Pancreas (tissue), 10 donors: ENCODE data around the gene CDX1. TPM values are rescaled to one million over a fixed set of nuclear protein-coding genes. Genes with fewer than 3 reads are reported as not detected.

ENCODE experiments used
- ATAC-seq, 4 donors: fragments of 200-7000 bp; cut with Tn5 transposase; one replicate each; pipeline versions ENCODE4 v1.8.0 to v1.9.1; 2020; ENCODE audit warnings: mild to moderate bottlenecking in 4 of 4, moderate library complexity in 4 of 4
- DNase-seq, 6 donors: peaks; one replicate each; pipeline ENCODE4 v3.0.0-alpha.2; 2020
- FAIRE-seq: peaks from 2 replicates; lab custom pipeline; 2012; peaks lifted over from hg19 to GRCh38; lab: Jason Lieb, UNC
- H3K27ac ChIP-seq, 4 donors: fragments of 200-600 bp; sonication (generic); 1 replicate in 3 of 4; 2 replicates in 1 of 4; pipeline versions ENCODE4 v1.5.0 to v1.8.0; 2020
- H3K27me3 ChIP-seq, 4 donors: fragments of 200-600 bp; one replicate each; pipeline ENCODE4 v1.8.0; 2021
- H3K36me3 ChIP-seq, 3 donors: fragments of 200-600 bp; sonication (generic) in 1 of 3; one replicate each; pipeline versions ENCODE4 v1.5.0 to v1.8.0; 2020 to 2021
- H3K4me1 ChIP-seq, 3 donors: fragments of 200-600 bp; one replicate each; pipeline ENCODE4 v1.8.0; 2021
- H3K4me3 ChIP-seq, 4 donors: fragments of 200-600 bp; sonication (generic) in 2 of 4; one replicate each; pipeline versions ENCODE4 v1.5.0 to v1.8.0; 2020 to 2021
- H3K9me3 ChIP-seq, 4 donors: fragments of 200-600 bp; one replicate each; pipeline ENCODE4 v1.8.0; 2021
- CTCF ChIP-seq, 4 donors: fragments of 200-600 bp; sonication (generic) in 3 of 4; IDR thresholded peaks; one replicate each; pipeline versions ENCODE4 v1.5.0 to v1.8.0; 2021; ENCODE audit warnings: antibody characterized with exemption in 4 of 4
- WGBS, 2 donors: extraction: QIAGEN DNeasy Blood & Tissue Kit; methylation state at CpG; one replicate each; pipeline ENCODE4 v1.1.7; 2013; 5-methylcytosine and 5-hydroxymethylcytosine counted together
- intact Hi-C, 3 donors: fragments of 100-400 bp; cut with DNase I; formaldehyde crosslinking; loops; one replicate each; pipeline versions ENCODE4 v1.11.1 to v1.14.2; 2022
- polyA plus RNA-seq, 2 donors: library from polyadenylated mRNA; stranded (reverse); fragments of 200-250 nt; gene quantifications; one replicate each; pipeline ENCODE4 v1.2.3, GENCODE V29; 2013
- total RNA-seq, 6 donors: library from RNA; stranded (reverse); fragmentation: NEBNext Ultra II Directional in 4 of 6; extraction: Animal tissue kit (Norgen Biotek cat#: 25700) in 4 of 6; gene quantifications; one replicate each; pipeline versions ENCODE4 v1.2.1 to v1.2.4, GENCODE V29; 2021 to 2023
- donor health status: healthy with polysubstance abuse.
- donor health status: DM: no; HTN: no; CAD: no; lungs with moderate emphysema.
- donor health status: DM: no; HTN: no; CAD: no.
- donor health status: control.
- donor health status: control.
- donor health status: Bipolar disorder and iron deficiency.
- donor health status: DM: yes; HTN: yes; CAD: no.
- donor health status: DM: no; HTN: no; CAD: no.
- donor health status: DM: no; HTN: no; CAD: no.
- donor health status: DM: yes; HTN: yes; CAD: no.

Gene CDX1
- total and polyA plus RNA-seq, 8 donors, result 0.13 to 0.19 (median 0.16) TPM; not detected in 5

GRCh38 chr5:150196514-150196913 lies 29.9 kb downstream of the CDX1 start:
- no peaks in the 10 kb centered on the region for H3K36me3 ChIP-seq
- ATAC-seq (no peak), FAIRE-seq (no peak), DNase-seq (no peak)
- no peaks in the 10 kb centered on the region for H3K9me3 ChIP-seq
- TF ChIP-seq CTCF (IDR thresholded peaks at IDR 0.05), result no peak
- H3K27ac ChIP-seq, result no peak overlapping the region
- H3K27me3 ChIP-seq, result no peaks in the 10 kb centered on the region
- H3K4me3 ChIP-seq, result no peak overlapping the region
- WGBS, 2 donors, result 77 to 82% methylated on average over 5 of the region's 5 CpGs
- intact Hi-C loops, result no loop called here
- no peaks in the 10 kb centered on the region for H3K4me1 ChIP-seq

DNA sequence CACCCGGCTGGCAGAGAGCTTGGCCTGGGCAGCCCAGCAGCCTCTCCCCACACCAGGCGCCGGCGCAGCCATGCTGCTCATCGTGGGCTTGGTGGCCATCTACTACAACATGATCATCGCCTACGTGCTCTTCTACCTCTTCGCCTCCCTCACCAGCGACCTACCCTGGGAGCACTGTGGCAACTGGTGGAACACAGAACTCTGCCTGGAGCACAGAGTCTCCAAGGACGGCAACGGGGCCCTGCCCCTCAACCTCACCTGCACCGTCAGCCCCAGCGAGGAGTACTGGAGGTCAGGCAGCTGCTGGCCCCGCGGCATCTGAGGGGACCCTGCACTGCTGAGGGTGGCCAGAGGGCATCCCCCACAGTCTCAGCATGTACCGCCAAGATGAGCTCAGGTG lies 30.4 kb downstream of the CDX1 start:
- H3K9me3 ChIP-seq, result no peaks in the 10 kb centered on the region
- ATAC-seq (no peak), DNase-seq (no peak), FAIRE-seq (no peak)
- H3K27me3 ChIP-seq, result no peaks in the 10 kb centered on the region
- WGBS, 2 donors, result 94 to 96% methylated on average over 16 of the region's 16 CpGs
- H3K4me1 ChIP-seq, result no peaks in the 10 kb centered on the region
- intact Hi-C loops, result no loop called here
- no peaks in the 10 kb centered on the region for H3K36me3 ChIP-seq
- TF ChIP-seq CTCF (IDR thresholded peaks at IDR 0.05), result no peak
- no peak overlapping the region for H3K4me3 ChIP-seq
- H3K27ac ChIP-seq, result no peak overlapping the region

- 87 to 97% methylated on average over 1 of the region's 1 CpG for WGBS, 2 donors
- ATAC-seq (no peak), FAIRE-seq (no peak), DNase-seq (no peak)
- Histone ChIP-seq H3K4me3 (no peak overlapping the region), H3K27me3 (no peaks in the 10 kb centered on the region), H3K27ac (no peak overlapping the region), H3K4me1 (no peaks in the 10 kb centered on the region), H3K36me3 (no peaks in the 10 kb centered on the region), H3K9me3 (no peaks in the 10 kb centered on the region)
- intact Hi-C loops, result no loop called here
- TF ChIP-seq CTCF (IDR thresholded peaks at IDR 0.05), result no peak
Observed at GRCh38 chr5:150197476-150197875, 30.9 kb downstream of the CDX1 start.

DNA sequence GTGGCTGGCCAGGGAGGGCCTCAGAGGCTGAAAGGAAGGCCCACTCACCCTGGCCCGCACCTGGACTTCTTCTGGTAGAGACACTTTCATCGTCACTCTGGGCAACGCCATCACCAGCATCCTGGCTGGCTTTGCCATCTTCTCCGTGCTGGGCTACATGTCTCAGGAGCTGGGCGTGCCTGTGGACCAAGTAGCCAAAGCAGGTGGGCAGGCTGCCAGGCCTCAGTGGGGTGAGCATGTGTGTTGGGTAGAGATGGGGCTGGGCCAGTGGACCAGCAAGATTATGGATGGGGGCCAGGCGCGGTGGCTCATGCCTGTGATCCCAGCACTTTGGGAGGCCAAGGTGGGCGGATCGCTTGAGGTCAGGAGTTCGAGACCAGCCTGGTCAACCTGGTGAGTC lies 35.9 kb downstream of the CDX1 start:
- Histone ChIP-seq H3K36me3 (no peaks in the 10 kb centered on the region), H3K4me1 (no peaks in the 10 kb centered on the region), H3K27me3 (no peaks in the 10 kb centered on the region), H3K27ac (no peak overlapping the region), H3K4me3 (no peak overlapping the region), H3K9me3 (no peaks in the 10 kb centered on the region)
- FAIRE-seq (no peak), DNase-seq (no peak), ATAC-seq (no peak)
- WGBS, 2 donors, result 92 to 98% methylated on average over 10 of the region's 10 CpGs
- intact Hi-C loops, result no loop called here
- TF ChIP-seq CTCF (IDR thresholded peaks at IDR 0.05), result no peak

DNA sequence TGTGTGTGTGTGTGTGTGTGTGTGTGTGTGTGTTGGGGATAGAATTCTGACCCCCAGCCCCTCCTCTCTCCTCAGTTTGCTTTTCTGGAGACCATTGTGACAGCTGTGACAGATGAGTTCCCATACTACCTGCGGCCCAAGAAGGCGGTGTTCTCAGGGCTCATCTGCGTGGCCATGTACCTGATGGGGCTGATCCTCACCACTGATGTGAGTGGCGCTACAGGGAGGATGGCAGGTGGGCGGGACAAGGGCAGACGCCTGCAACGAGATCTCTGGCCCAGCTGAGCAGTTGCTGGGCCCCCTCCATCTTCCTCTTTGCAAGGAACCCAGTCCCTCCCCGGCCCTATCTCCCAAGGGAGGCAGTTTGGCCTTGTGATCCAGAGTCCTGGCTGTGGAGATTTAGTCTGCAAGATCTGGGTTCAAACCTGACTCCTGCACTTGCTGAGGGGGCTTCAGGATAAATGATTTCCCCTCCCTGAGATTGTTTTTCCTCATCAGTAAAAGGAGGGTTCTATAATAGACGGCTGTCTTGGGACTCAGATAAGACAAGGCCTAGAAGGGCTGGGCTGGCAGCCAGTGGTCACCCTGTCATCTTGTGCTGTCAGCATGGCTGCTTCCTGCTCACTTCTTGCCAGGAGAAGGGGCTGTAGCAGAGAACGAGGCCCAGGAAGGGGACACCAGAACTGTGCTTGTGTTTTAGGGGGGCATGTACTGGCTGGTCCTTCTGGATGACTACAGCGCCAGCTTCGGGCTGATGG lies 37.4 kb downstream of the CDX1 start:
- Histone ChIP-seq H3K4me1 (no peaks in the 10 kb centered on the region), H3K36me3 (no peaks in the 10 kb centered on the region), H3K9me3 (no peaks in the 10 kb centered on the region), H3K4me3 (no peak overlapping the region), H3K27ac (no peak overlapping the region), H3K27me3 (no peaks in the 10 kb centered on the region)
- ATAC-seq (no peak), DNase-seq (no peak), FAIRE-seq (no peak)
- intact Hi-C loops, result no loop called here
- WGBS, 2 donors, result 80 to 83% methylated on average over 12 of the region's 12 CpGs
- TF ChIP-seq CTCF (IDR thresholded peaks at IDR 0.05), result no peak
